KMS-11 (cell line): ENCODE results near the gene ANO9.

Source experiments
- H2AFZ ChIP-seq: fragments of 200-600 bp; sonication (generic); 2 replicates; pipeline ENCODE4 v1.6.1; 2016; ENCODE audit warnings: antibody characterized with exemption, mixed run types, low read depth
- H3K27ac ChIP-seq: fragments of 200-600 bp; sonication (generic); 2 replicates; pipeline ENCODE4 v1.6.1; 2016; ENCODE audit warnings: mild to moderate bottlenecking, mixed run types
- H3K27me3 ChIP-seq: fragments of 200-600 bp; sonication (generic); 2 replicates; pipeline ENCODE4 v1.6.1; 2017; ENCODE audit warnings: mild to moderate bottlenecking, low read depth, mixed run types, moderate library complexity; ENCODE audit not compliant: insufficient read depth
- H3K36me3 ChIP-seq: fragments of 200-600 bp; sonication (generic); 2 replicates; pipeline ENCODE4 v1.6.1; 2017; ENCODE audit warnings: mild to moderate bottlenecking, mixed run types; ENCODE audit not compliant: insufficient read depth
- H3K4me1 ChIP-seq: fragments of 200-600 bp; sonication (generic); 2 replicates; pipeline ENCODE4 v1.6.1; 2016; ENCODE audit warnings: mild to moderate bottlenecking, low read depth, mixed run types; ENCODE audit not compliant: poor library complexity, severe bottlenecking
- H3K4me2 ChIP-seq: fragments of 200-600 bp; sonication (generic); 2 replicates; pipeline ENCODE4 v1.7.0; 2016; ENCODE audit warnings: mild to moderate bottlenecking, mixed run types
- H3K4me3 ChIP-seq: fragments of 200-600 bp; sonication (generic); IDR thresholded peaks from 2 replicates; pipeline ENCODE4 v1.6.1; 2017; ENCODE audit warnings: low read depth, low read length, mixed read lengths; ENCODE audit not compliant: insufficient read depth
- H3K79me2 ChIP-seq: fragments of 200-600 bp; sonication (generic); 2 replicates; pipeline ENCODE4 v1.6.1; 2016; ENCODE audit warnings: low read depth, mixed run types; ENCODE audit not compliant: insufficient read depth
- H3K9ac ChIP-seq: fragments of 200-600 bp; sonication (generic); 2 replicates; pipeline ENCODE4 v1.6.1; 2016; ENCODE audit warnings: mild to moderate bottlenecking, mixed run types
- H4K20me1 ChIP-seq: fragments of 200-600 bp; sonication (generic); 2 replicates; pipeline ENCODE4 v1.6.1; 2016; ENCODE audit warnings: mild to moderate bottlenecking, mixed run types; ENCODE audit not compliant: insufficient read depth
- TF ChIP-seq, protein P1 (sequence below): fragments of 200-600 bp; sonication (generic); conservative IDR thresholded peaks from 2 replicates; pipeline ENCODE4 v1.6.1; 2017; ENCODE audit warnings: low read depth, mild to moderate bottlenecking, antibody characterized with exemption, low read length, moderate library complexity, mixed read lengths

Gene ANO9

DNA sequence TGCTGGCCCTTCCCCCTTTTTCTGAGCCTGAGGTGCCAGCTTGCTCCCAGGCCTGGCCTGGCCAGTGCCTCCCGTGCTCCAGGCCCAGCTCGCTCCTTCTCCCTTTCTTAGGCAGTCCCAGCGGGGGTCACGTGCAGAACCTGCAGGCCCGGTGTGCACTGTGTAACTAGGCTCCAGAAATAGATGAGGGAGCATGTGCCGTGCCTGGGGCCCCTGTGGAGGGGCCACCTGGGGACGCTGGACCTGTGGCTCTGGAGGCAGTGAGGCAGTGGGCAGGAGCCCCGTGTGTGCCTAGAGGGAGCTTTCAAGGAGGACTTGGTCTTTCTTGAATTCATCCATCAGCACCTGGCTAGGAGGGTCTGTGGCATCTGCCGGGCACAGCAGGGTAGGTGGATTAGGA, 19.8 kb upstream of the ANO9 start:
- H3K4me2 ChIP-seq: no peak overlapping the region
- H2AFZ ChIP-seq: no peak overlapping the region
- no peaks in the 10 kb centered on the region for H3K36me3 ChIP-seq
- H3K27me3 ChIP-seq: no peaks in the 10 kb centered on the region
- TF ChIP-seq, protein P1, sequence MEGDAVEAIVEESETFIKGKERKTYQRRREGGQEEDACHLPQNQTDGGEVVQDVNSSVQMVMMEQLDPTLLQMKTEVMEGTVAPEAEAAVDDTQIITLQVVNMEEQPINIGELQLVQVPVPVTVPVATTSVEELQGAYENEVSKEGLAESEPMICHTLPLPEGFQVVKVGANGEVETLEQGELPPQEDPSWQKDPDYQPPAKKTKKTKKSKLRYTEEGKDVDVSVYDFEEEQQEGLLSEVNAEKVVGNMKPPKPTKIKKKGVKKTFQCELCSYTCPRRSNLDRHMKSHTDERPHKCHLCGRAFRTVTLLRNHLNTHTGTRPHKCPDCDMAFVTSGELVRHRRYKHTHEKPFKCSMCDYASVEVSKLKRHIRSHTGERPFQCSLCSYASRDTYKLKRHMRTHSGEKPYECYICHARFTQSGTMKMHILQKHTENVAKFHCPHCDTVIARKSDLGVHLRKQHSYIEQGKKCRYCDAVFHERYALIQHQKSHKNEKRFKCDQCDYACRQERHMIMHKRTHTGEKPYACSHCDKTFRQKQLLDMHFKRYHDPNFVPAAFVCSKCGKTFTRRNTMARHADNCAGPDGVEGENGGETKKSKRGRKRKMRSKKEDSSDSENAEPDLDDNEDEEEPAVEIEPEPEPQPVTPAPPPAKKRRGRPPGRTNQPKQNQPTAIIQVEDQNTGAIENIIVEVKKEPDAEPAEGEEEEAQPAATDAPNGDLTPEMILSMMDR: no peak
- no peak overlapping the region for H3K4me3 ChIP-seq
- H3K4me1 ChIP-seq: no peaks in the 10 kb centered on the region
- H4K20me1 ChIP-seq: no peaks in the 10 kb centered on the region
- H3K27ac ChIP-seq: no peak overlapping the region
- H3K79me2 ChIP-seq: no peaks in the 10 kb centered on the region
- no peak overlapping the region for H3K9ac ChIP-seq

DNA sequence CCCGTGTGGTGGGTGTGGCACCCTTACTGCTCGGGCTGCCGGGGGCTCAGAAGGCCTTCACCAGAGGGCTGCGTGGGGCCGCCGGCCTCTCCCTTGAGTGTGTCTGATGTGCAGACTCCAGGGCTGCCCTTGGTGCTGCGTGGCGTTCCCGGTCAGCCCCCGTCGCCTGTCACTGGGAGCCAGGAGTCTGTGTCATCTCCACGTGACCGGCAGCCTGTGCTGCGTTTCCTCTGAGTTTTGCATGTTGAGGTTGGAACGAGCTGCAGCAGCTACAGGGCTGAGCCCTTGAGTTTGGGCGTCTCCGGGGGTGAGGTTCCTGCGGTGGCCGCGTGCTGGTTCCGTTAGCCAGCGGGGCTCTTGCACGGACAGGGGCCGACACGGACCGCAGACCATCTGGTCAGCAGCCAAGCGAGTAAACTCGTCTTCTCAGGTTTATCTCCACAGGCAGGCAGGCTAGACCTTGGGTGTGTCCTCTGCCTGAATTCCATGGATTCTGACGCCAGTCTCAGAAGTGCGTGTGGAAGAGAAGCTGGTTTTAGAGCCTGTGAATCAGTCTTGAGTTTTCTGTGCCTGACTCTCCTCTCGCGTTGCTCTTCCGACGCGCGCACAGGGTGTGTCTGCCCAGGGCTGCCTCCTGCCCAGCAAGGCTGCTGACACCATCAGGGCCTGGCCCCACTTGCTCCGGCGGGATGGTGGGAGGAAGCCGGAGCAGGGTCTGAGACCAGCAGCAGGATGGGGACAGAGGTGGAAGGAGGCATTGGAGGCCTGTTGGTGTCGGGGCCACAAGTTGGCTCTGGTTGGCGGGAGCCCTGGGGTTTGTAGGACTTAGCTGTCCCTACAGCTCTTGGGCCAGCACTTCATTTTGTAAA, 18.8 kb upstream of the ANO9 start:
- no peaks in the 10 kb centered on the region for H4K20me1 ChIP-seq
- TF ChIP-seq, protein P1: no peak
- H3K4me1 ChIP-seq: no peaks in the 10 kb centered on the region
- no peak overlapping the region for H3K4me3 ChIP-seq
- no peaks in the 10 kb centered on the region for H3K36me3 ChIP-seq
- no peak overlapping the region for H3K9ac ChIP-seq
- H3K4me2 ChIP-seq: no peak overlapping the region
- H3K79me2 ChIP-seq: no peaks in the 10 kb centered on the region
- H2AFZ ChIP-seq: no peak overlapping the region
- H3K27me3 ChIP-seq: no peaks in the 10 kb centered on the region
- H3K27ac ChIP-seq: no peak overlapping the region

DNA sequence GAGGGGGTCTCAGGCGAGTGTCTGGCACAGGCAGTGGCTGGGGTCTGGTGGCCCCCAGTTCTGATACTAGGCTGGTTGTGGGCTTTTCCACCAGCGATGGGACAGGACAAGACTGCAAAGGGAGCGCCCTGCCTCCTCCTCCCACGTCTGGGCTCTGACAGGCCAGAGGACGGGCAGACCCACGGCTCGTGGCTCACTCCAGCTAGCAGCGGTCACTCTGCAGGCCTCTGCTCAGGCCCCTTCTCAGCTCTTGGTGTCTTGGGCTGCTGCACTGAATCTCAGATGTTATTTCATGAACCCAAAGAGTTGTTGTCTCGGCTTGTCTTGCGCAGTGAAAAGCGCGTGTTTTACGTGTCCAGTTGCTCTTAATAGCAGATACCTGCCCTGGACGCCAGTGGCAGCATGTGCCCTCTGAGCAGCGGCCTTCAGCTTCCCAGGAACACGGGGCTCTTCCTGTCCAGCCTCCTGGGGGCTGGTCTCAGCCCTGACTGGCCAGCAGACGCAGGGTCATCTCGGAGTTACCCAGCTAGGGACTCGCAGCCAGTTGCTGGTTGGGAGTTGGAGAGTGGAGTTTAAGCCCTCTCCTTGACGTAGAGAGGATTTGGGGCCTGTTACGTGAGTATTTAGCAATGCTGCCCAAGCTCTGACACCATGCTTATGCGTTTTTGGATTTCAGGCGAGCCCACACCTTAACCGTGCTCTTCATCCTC, 17.9 kb upstream of the ANO9 start:
- Histone ChIP-seq H3K4me1 (no peaks in the 10 kb centered on the region), H3K4me3 (no peak overlapping the region), H3K79me2 (no peaks in the 10 kb centered on the region), H3K36me3 (no peaks in the 10 kb centered on the region), H2AFZ (no peak overlapping the region), H4K20me1 (no peaks in the 10 kb centered on the region), H3K27me3 (no peaks in the 10 kb centered on the region), H3K9ac (no peak overlapping the region), H3K4me2 (no peak overlapping the region), H3K27ac (no peak overlapping the region)
- TF ChIP-seq, protein P1: no peak

DNA sequence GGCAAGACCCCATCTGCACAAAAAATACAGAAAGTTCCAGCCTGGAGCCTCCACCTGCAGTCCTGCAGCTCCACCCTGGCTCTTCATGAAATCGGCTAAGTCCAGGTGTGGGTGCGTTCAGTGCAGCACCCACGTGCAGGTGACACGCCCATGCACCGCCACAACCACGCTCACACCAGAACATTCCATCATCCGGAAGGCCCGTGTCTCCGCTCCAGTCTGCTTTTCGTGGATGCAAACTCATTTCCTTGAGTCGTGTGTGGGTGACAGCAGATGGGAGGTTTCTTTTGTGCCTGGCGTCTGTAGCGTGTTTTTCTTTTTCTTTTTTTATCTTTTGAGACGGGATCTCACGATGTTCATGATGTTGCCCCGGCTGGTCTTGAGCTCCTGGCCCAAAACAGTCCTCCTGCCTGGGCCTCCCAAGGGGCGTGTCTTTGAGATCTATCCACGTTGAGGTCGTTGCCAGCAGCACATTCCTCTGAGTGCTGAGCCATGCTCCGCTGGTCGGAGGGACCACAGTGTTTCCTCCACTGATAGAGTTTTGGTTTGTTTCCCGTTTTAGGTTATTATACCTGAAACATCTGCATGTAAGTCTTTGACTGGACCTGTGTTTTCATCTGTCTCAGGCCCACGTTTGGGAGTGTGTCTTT, 15.4 kb upstream of the ANO9 start:
- no peak overlapping the region for H2AFZ ChIP-seq

More for the DNA sequence above, 15.4 kb upstream of the ANO9 start:
- H3K36me3 ChIP-seq: no peaks in the 10 kb centered on the region
- H3K27me3 ChIP-seq: no peaks in the 10 kb centered on the region
- H3K9ac ChIP-seq: no peak overlapping the region
- no peaks in the 10 kb centered on the region for H4K20me1 ChIP-seq
- TF ChIP-seq, protein P1: no peak
- no peak overlapping the region for H3K27ac ChIP-seq
- no peaks in the 10 kb centered on the region for H3K4me1 ChIP-seq
- H3K4me2 ChIP-seq: no peak overlapping the region
- no peak overlapping the region for H3K4me3 ChIP-seq
- no peaks in the 10 kb centered on the region for H3K79me2 ChIP-seq
